ENCODE measurements around the gene MAPRE3.

DNA sequence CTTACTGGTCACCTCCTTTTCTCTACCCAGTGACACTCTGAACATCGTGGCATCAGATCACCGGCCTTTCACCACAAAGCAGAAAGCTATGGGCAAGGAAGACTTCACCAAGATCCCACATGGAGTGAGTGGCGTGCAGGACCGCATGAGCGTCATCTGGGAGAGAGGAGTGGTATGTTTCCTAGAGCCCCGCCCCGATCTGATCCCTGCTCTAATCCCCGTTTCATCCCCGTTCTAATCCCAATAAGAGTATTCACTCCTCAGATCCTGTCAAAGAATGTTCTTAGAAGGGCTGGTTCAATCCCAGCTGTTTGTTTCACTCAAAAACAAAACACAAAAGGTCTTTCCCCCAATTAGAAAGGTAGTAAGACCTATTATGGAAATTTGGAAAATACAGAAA is 30.4 kb upstream of the MAPRE3 start:
- TF ChIP-seq EP300 (IDR thresholded peaks at IDR 0.05): no peak
- TF ChIP-seq, protein P1, sequence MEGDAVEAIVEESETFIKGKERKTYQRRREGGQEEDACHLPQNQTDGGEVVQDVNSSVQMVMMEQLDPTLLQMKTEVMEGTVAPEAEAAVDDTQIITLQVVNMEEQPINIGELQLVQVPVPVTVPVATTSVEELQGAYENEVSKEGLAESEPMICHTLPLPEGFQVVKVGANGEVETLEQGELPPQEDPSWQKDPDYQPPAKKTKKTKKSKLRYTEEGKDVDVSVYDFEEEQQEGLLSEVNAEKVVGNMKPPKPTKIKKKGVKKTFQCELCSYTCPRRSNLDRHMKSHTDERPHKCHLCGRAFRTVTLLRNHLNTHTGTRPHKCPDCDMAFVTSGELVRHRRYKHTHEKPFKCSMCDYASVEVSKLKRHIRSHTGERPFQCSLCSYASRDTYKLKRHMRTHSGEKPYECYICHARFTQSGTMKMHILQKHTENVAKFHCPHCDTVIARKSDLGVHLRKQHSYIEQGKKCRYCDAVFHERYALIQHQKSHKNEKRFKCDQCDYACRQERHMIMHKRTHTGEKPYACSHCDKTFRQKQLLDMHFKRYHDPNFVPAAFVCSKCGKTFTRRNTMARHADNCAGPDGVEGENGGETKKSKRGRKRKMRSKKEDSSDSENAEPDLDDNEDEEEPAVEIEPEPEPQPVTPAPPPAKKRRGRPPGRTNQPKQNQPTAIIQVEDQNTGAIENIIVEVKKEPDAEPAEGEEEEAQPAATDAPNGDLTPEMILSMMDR (IDR thresholded peaks at IDR 0.05): no peak
